SU-DHL-6 (cell line): ENCODE measurements around the gene PRCD.

Experiments
- CTCF ChIP-seq: fragments of 200-600 bp; sonication (generic); IDR thresholded peaks from one replicate; pipeline ENCODE4 v1.5.1; 2017; ENCODE audit warnings: antibody characterized with exemption, mild to moderate bottlenecking, low read length, moderate library complexity; ENCODE audit not compliant: insufficient read depth, poor library complexity, severe bottlenecking
- EZH2phosphoT487 ChIP-seq: fragments of 200-600 bp; sonication (generic), shearing (Covaris generic); conservative IDR thresholded peaks from 2 replicates; pipeline ENCODE4 v1.6.1; 2018; ENCODE audit warnings: mild to moderate bottlenecking, antibody characterized with exemption, low read length, moderate library complexity, mixed read lengths

GRCh38 chr17:76498876-76499251 is 41.0 kb upstream of the PRCD start:
- TF ChIP-seq CTCF = no peak
- no peak for TF ChIP-seq EZH2phosphoT487
